IMR-90 (cell line): ENCODE data around the gene SCTR. TPM values are rescaled to one million over a fixed set of nuclear protein-coding genes. Genes with fewer than 3 reads are reported as not detected.

Experiments
- ATAC-seq: fragments of 200-7000 bp; cut with Tn5 transposase; 2 replicates; pipeline ENCODE4 v1.9.1; 2020; ENCODE audit warnings: low read depth, mild to moderate bottlenecking, moderate library complexity
- BruUV-seq: library from RNA; stranded (reverse); fragments of 400-500 nt; replicated peaks from 2 replicates; lab custom pipeline; 2021; lab: Mats Ljungman, UMichigan
- CTCF ChIA-PET: fragments of 300-600 bp; formaldehyde crosslinking; extraction: SDS; loops from one replicate; lab custom pipeline; 2021; ENCODE audit warnings: antibody characterized with exemption; lab: Yijun Ruan, JAX
- POLR2A ChIA-PET: fragments of 300-600 bp; sonication (Branson Sonifier 250); formaldehyde crosslinking; loops from one replicate; lab custom pipeline; 2022; ENCODE audit warnings: antibody characterized with exemption; ENCODE audit not compliant: unreplicated experiment; lab: Charles Lee
- DNase-seq: peaks from one replicate; pipeline ENCODE4 v3.0.0; 2013
- H2AFZ ChIP-seq: replicated peaks from 2 replicates; pipeline ENCODE3; 2013; ENCODE audit warnings: low read length, mild to moderate bottlenecking; ENCODE audit not compliant: poor library complexity
- H2AK5ac ChIP-seq: 2 replicates; pipeline ENCODE4 v1.6.1; 2013; ENCODE audit warnings: low read depth, low read length, inconsistent platforms
- H2AK9ac ChIP-seq: replicated peaks from 2 replicates; pipeline ENCODE3; 2013; ENCODE audit warnings: mild to moderate bottlenecking, low read depth, low read length, moderate library complexity; ENCODE audit not compliant: poor library complexity
- H2BK120ac ChIP-seq: 2 replicates; pipeline ENCODE4 v1.6.1; 2013; ENCODE audit warnings: low read depth, low read length, inconsistent platforms
- H2BK15ac ChIP-seq: 3 replicates; pipeline ENCODE4 v1.6.1; 2013; ENCODE audit warnings: low read depth, low read length, inconsistent platforms
- H2BK20ac ChIP-seq: 2 replicates; pipeline ENCODE4 v1.6.1; 2013; ENCODE audit warnings: low read depth, mild to moderate bottlenecking, inconsistent platforms, low read length, moderate library complexity
- H2BK5ac ChIP-seq: 2 replicates; pipeline ENCODE4 v1.6.1; 2013; ENCODE audit warnings: mild to moderate bottlenecking, low read depth, low read length, inconsistent platforms; ENCODE audit not compliant: poor library complexity, severe bottlenecking
- H3K14ac ChIP-seq: replicated peaks from 2 replicates; pipeline ENCODE4 v1.6.1; 2013; ENCODE audit warnings: low read depth, low read length, inconsistent platforms
- H3K18ac ChIP-seq: 2 replicates; pipeline ENCODE4 v1.6.1; 2013; ENCODE audit warnings: low read depth, low read length, control low read depth
- H3K23ac ChIP-seq: 2 replicates; pipeline ENCODE4 v1.6.1; 2013; ENCODE audit warnings: low read depth, low read length, inconsistent platforms
- H3K27ac ChIP-seq: 2 replicates; pipeline ENCODE4 v1.5.1; 2013; ENCODE audit warnings: mild to moderate bottlenecking, control low read depth, low read length; ENCODE audit not compliant: insufficient read depth
- H3K27me3 ChIP-seq: 2 replicates; pipeline ENCODE4 v1.6.1; 2013; ENCODE audit warnings: low read length; ENCODE audit not compliant: control insufficient read depth, insufficient read depth
- H3K36me3 ChIP-seq: 2 replicates; pipeline ENCODE4 v1.6.1; 2013; ENCODE audit warnings: low read length, mixed read lengths; ENCODE audit not compliant: control insufficient read depth, insufficient read depth
- H3K4ac ChIP-seq: 2 replicates; pipeline ENCODE4 v1.6.1; 2013; ENCODE audit warnings: low read depth, low read length, inconsistent platforms
- H3K4me1 ChIP-seq: 2 replicates; pipeline ENCODE4 v1.6.1; 2013; ENCODE audit warnings: low read length, mixed read lengths; ENCODE audit not compliant: control insufficient read depth, insufficient read depth
- H3K4me2 ChIP-seq: 2 replicates; pipeline ENCODE4 v1.6.1; 2013; ENCODE audit warnings: low read depth, mild to moderate bottlenecking, control low read depth, low read length, moderate library complexity
- H3K4me3 ChIP-seq: 2 replicates; pipeline ENCODE4 v1.5.1; 2013; ENCODE audit warnings: low read depth, mild to moderate bottlenecking, control low read depth, low read length, moderate library complexity; ENCODE audit not compliant: insufficient read depth
- H3K56ac ChIP-seq: 2 replicates; pipeline ENCODE4 v1.6.1; 2013; ENCODE audit warnings: low read length, inconsistent platforms; ENCODE audit not compliant: insufficient read depth; ENCODE audit errors: extremely low read depth
- H3K79me1 ChIP-seq, 2 experiments: 2 replicates each; pipeline ENCODE4 v1.6.1; 2013; ENCODE audit warnings: low read length in 2 of 2, inconsistent platforms in 1 of 2, low read depth in 1 of 2
- H3K9ac ChIP-seq: 2 replicates; pipeline ENCODE4 v1.6.1; 2013; ENCODE audit warnings: low read depth, low read length, control low read depth
- H3K9me1 ChIP-seq: 2 replicates; pipeline ENCODE4 v1.6.1; 2013; ENCODE audit warnings: low read length, inconsistent platforms; ENCODE audit not compliant: insufficient read depth
- H3K9me3 ChIP-seq: 2 replicates; pipeline ENCODE4 v1.6.1; 2013; ENCODE audit warnings: low read length; ENCODE audit not compliant: control insufficient read depth, insufficient read depth
- H4K20me1 ChIP-seq: 2 replicates; pipeline ENCODE4 v1.6.1; 2013; ENCODE audit warnings: low read length, inconsistent platforms; ENCODE audit not compliant: insufficient read depth
- H4K5ac ChIP-seq: 2 replicates; pipeline ENCODE4 v1.6.1; 2013; ENCODE audit warnings: mild to moderate bottlenecking, low read depth, low read length, control low read depth
- H4K8ac ChIP-seq, 2 experiments: 2 replicates each; pipeline ENCODE4 v1.6.1; 2013; ENCODE audit warnings: low read depth in 2 of 2, low read length in 2 of 2, control low read depth in 1 of 2, inconsistent platforms in 1 of 2
- H4K91ac ChIP-seq: 2 replicates; pipeline ENCODE4 v1.6.1; 2013; ENCODE audit warnings: low read depth, low read length, inconsistent platforms; ENCODE audit not compliant: insufficient read depth
- CEBPB ChIP-seq: IDR thresholded peaks from 2 replicates; pipeline ENCODE4 v1.6.1; 2012; ENCODE audit warnings: low read depth, low read length, improper control_type of control experiment
- ELK1 ChIP-seq: fragments of 150-350 bp; IDR thresholded peaks from 2 replicates; pipeline ENCODE4 v1.6.1; 2016; ENCODE audit warnings: low read depth, mild to moderate bottlenecking, low read length, moderate library complexity, borderline replicate concordance
- FOS ChIP-seq: fragments of 150-350 bp; IDR thresholded peaks from 2 replicates; pipeline ENCODE4 v1.6.1; 2016; ENCODE audit warnings: low read depth, low read length
- MAFK ChIP-seq: IDR thresholded peaks from 2 replicates; pipeline ENCODE4 v1.6.1; 2012; ENCODE audit warnings: low read depth, low read length, improper control_type of control experiment
- MAZ ChIP-seq: IDR thresholded peaks from 2 replicates; pipeline ENCODE4 v1.6.1; 2012; ENCODE audit warnings: low read depth, mild to moderate bottlenecking, low read length, improper control_type of control experiment, moderate library complexity, borderline replicate concordance
- NFE2L2 ChIP-seq: fragments of 150-350 bp; IDR thresholded peaks from 2 replicates; pipeline ENCODE4 v1.6.1; 2016; ENCODE audit warnings: low read depth, mild to moderate bottlenecking, low read length
- POLR2A ChIP-seq: IDR thresholded peaks from 2 replicates; pipeline ENCODE4 v1.6.1; 2012; ENCODE audit warnings: mild to moderate bottlenecking, low read depth, low read length
- RCOR1 ChIP-seq: IDR thresholded peaks from 2 replicates; pipeline ENCODE4 v1.6.1; 2012; ENCODE audit warnings: mild to moderate bottlenecking, low read length, improper control_type of control experiment; ENCODE audit not compliant: insufficient replicate concordance
- RFX5 ChIP-seq: IDR thresholded peaks from 2 replicates; pipeline ENCODE4 v1.8.0; 2012; ENCODE audit warnings: low read depth, mild to moderate bottlenecking, low read length, moderate library complexity
- WGBS, 2 experiments: methylation state at CpG; one replicate each; pipeline versions ENCODE4 v1.1.5 to v1.1.7; 2013; ENCODE audit warnings: missing lambda C conversion rate in 2 of 2; ENCODE audit not compliant: insufficient read length in 1 of 2; ENCODE audit errors: extremely low coverage in 2 of 2; 5-methylcytosine and 5-hydroxymethylcytosine counted together
- dilution Hi-C: fragments of 300-500 bp; cut with HindIII; formaldehyde crosslinking; loops from one replicate; pipeline ENCODE4 v1.14.3; 2018; ENCODE audit warnings: low sequenced_read_pairs; ENCODE audit not compliant: unreplicated experiment
- in situ Hi-C: fragments of 300-500 bp; cut with MboI; formaldehyde crosslinking; loops from 3 replicates; pipeline ENCODE4 v1.14.3; 2019; ENCODE audit warnings: low sequenced_read_pairs, inconsistent platforms, mixed read lengths
- intact Hi-C: fragments of 100-400 bp; cut with micrococcal nuclease; formaldehyde crosslinking; loops from 2 replicates; pipeline ENCODE4 v1.10.0; 2022
- polyA plus RNA-seq, 3 experiments: library from polyadenylated mRNA; depleted of rRNA; stranded (reverse); fragments of >200 nt; gene quantifications; 2 replicates each; pipeline ENCODE4 v1.2.3, GENCODE V29; 2012; ENCODE audit warnings: low replicate concordance in 1 of 3
- total RNA-seq: library from RNA; depleted of rRNA; stranded (reverse); fragments of >200 nt; gene quantifications from 2 replicates; pipeline ENCODE4 v1.2.3, GENCODE V29; 2012
- TF ChIP-seq, protein P1 (sequence below): conservative IDR thresholded peaks from 2 replicates; pipeline ENCODE4 v1.5.1; 2012; ENCODE audit warnings: mild to moderate bottlenecking, low read depth, low read length, improper control_type of control experiment

The SCTR gene
- total and polyA plus RNA-seq, 2 of the 4 experiments (the other 2 are of a cell fraction) = not detected

GRCh38 chr2:119414894-119415293, 109.4 kb downstream of the SCTR start:
- Histone ChIP-seq H3K9me1 (no peaks in the 10 kb centered on the region), H3K36me3 (no peaks in the 10 kb centered on the region), H3K4me3 (no peak overlapping the region), H2BK20ac (no peak overlapping the region), H3K4me1 (no peaks in the 10 kb centered on the region), H4K91ac (no peak overlapping the region), H3K27me3 (no peaks in the 10 kb centered on the region), H4K8ac (no peak overlapping the region), H2AFZ (no peak overlapping the region), H3K56ac (no peak overlapping the region), H3K27ac (no peak overlapping the region), H3K14ac (no peak overlapping the region), H2BK120ac (no peak overlapping the region), H3K18ac (no peak overlapping the region), H2BK5ac (no peak overlapping the region), H3K9ac (no peak overlapping the region), H3K4ac (no peak overlapping the region), H2BK15ac (no peak overlapping the region), H3K9me3 (no peaks in the 10 kb centered on the region), H4K5ac (no peak overlapping the region), H3K4me2 (no peak overlapping the region), H2AK9ac (no peak overlapping the region), H3K23ac (no peak overlapping the region), H2AK5ac (no peak overlapping the region), H4K20me1 (no peaks in the 10 kb centered on the region), H3K79me1 (no peaks in the 10 kb centered on the region)
- ChIA-PET POLR2A (no interaction called here), CTCF (no interaction called here)
- DNase-seq = no peak
- no peak for TF ChIP-seq MAZ
- no peak for TF ChIP-seq RCOR1
- TF ChIP-seq, protein P1, sequence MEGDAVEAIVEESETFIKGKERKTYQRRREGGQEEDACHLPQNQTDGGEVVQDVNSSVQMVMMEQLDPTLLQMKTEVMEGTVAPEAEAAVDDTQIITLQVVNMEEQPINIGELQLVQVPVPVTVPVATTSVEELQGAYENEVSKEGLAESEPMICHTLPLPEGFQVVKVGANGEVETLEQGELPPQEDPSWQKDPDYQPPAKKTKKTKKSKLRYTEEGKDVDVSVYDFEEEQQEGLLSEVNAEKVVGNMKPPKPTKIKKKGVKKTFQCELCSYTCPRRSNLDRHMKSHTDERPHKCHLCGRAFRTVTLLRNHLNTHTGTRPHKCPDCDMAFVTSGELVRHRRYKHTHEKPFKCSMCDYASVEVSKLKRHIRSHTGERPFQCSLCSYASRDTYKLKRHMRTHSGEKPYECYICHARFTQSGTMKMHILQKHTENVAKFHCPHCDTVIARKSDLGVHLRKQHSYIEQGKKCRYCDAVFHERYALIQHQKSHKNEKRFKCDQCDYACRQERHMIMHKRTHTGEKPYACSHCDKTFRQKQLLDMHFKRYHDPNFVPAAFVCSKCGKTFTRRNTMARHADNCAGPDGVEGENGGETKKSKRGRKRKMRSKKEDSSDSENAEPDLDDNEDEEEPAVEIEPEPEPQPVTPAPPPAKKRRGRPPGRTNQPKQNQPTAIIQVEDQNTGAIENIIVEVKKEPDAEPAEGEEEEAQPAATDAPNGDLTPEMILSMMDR = no peak
- no peak for TF ChIP-seq CEBPB
- TF ChIP-seq NFE2L2 = no peak
- no peak for TF ChIP-seq POLR2A
- TF ChIP-seq ELK1 = no peak
- TF ChIP-seq RFX5 = no peak
- no peak for TF ChIP-seq FOS
- TF ChIP-seq MAFK = no peak
- in situ Hi-C loops (loop anchor here (5.0 kb wide), 1 partner anchor 52 kb away; no protein-coding TSS in a partner anchor), dilution Hi-C loops (no loop called here), intact Hi-C loops (no loop called here)
- ATAC-seq = no peak
- no TSS peak for BruUV-seq
- WGBS, 2 experiments = no CpG with 5 or more reads among the region's 3 CpGs
